PC-9 (cell line): ENCODE data around the gene OR2B2. TPM values are rescaled to one million over a fixed set of nuclear protein-coding genes. Genes with fewer than 3 reads are reported as not detected.
A peak's percentile ranks its signal among the peaks of the same experiment; 100 is the strongest.

Experiments
- BruUV-seq: library from RNA; stranded (reverse); fragments of 400-500 nt; replicated peaks from 2 replicates; lab custom pipeline; 2021; lab: Mats Ljungman, UMichigan
- CTCF ChIA-PET: fragments of 300-600 bp; sonication (Branson Sonifier 250); formaldehyde crosslinking; loops from one replicate; lab custom pipeline; 2022; ENCODE audit warnings: antibody characterized with exemption; lab: Charles Lee
- POLR2A ChIA-PET: fragments of 300-600 bp; sonication (Branson Sonifier 250); formaldehyde crosslinking; loops from one replicate; lab custom pipeline; 2022; ENCODE audit warnings: antibody characterized with exemption; ENCODE audit not compliant: unreplicated experiment; lab: Charles Lee
- DNase-seq, 2 experiments: peaks; one replicate each; pipeline versions ENCODE4 v3.0.0 to v3.0.0-alpha.2; 2015 to 2022; ENCODE audit warnings: mixed read lengths in 1 of 2
- H2AFZ ChIP-seq: fragments of 200-600 bp; sonication (generic); 2 replicates; pipeline ENCODE4 v1.8.1; 2017; ENCODE audit warnings: antibody characterized with exemption
- H3F3A ChIP-seq: fragments of 200-600 bp; sonication (generic); 2 replicates; pipeline ENCODE4 v1.8.1; 2017; ENCODE audit warnings: antibody characterized with exemption, mild to moderate bottlenecking, low read depth; ENCODE audit not compliant: insufficient read depth
- H3K27ac ChIP-seq: fragments of 200-600 bp; sonication (generic); 2 replicates; pipeline ENCODE4 v1.6.1; 2016; ENCODE audit warnings: mixed run types
- H3K27me3 ChIP-seq: fragments of 200-600 bp; sonication (generic); 2 replicates; pipeline ENCODE4 v1.6.1; 2016; ENCODE audit warnings: low read depth, mixed run types; ENCODE audit not compliant: insufficient read depth
- H3K36me3 ChIP-seq: fragments of 200-600 bp; sonication (generic); 2 replicates; pipeline ENCODE4 v1.6.1; 2016; ENCODE audit warnings: low read depth, mixed run types
- H3K4me1 ChIP-seq: fragments of 200-600 bp; sonication (generic); replicated peaks from 2 replicates; pipeline ENCODE4 v1.6.1; 2016; ENCODE audit warnings: mixed run types; ENCODE audit not compliant: insufficient read depth
- H3K4me2 ChIP-seq: fragments of 200-600 bp; sonication (generic); 2 replicates; pipeline ENCODE4 v1.6.1; 2017; ENCODE audit warnings: mixed run types
- H3K4me3 ChIP-seq: fragments of 200-600 bp; sonication (generic); 2 replicates; pipeline ENCODE4 v1.6.1; 2016; ENCODE audit warnings: mixed run types
- H3K79me2 ChIP-seq: fragments of 200-600 bp; sonication (generic); 2 replicates; pipeline ENCODE4 v1.6.1; 2017; ENCODE audit warnings: low read depth, mixed run types
- H3K9me2 ChIP-seq: fragments of 200-600 bp; sonication (generic); 2 replicates; pipeline ENCODE4 v1.8.1; 2017; ENCODE audit warnings: mild to moderate bottlenecking; ENCODE audit not compliant: insufficient read depth
- H3K9me3 ChIP-seq: fragments of 200-600 bp; sonication (generic); 2 replicates; pipeline ENCODE4 v1.8.1; 2016; ENCODE audit warnings: low read depth; ENCODE audit not compliant: insufficient read depth
- H4K20me1 ChIP-seq: fragments of 200-600 bp; sonication (generic); 2 replicates; pipeline ENCODE4 v1.8.1; 2017; ENCODE audit not compliant: insufficient read depth
- EZH2 ChIP-seq: fragments of 200-600 bp; sonication (generic); IDR thresholded peaks from 2 replicates; pipeline ENCODE4 v1.8.0; 2017; ENCODE audit warnings: antibody characterized with exemption, low read depth
- intact Hi-C: fragments of 100-400 bp; cut with micrococcal nuclease; formaldehyde crosslinking; loops from one replicate; pipeline ENCODE4 v1.10.0; 2022; ENCODE audit not compliant: unreplicated experiment
- total RNA-seq: library from RNA; stranded (reverse); gene quantifications from 2 replicates; pipeline ENCODE4 v1.2.3, GENCODE V29; 2021
- TF ChIP-seq, protein P1 (sequence below): fragments of 200-600 bp; sonication (generic); conservative IDR thresholded peaks from 2 replicates; pipeline ENCODE4 v1.6.1; 2017; ENCODE audit warnings: mixed run types, antibody characterized with exemption, mild to moderate bottlenecking, moderate library complexity

Gene OR2B2
- total RNA-seq, 1 experiment from 2014 or later: not detected

DNA sequence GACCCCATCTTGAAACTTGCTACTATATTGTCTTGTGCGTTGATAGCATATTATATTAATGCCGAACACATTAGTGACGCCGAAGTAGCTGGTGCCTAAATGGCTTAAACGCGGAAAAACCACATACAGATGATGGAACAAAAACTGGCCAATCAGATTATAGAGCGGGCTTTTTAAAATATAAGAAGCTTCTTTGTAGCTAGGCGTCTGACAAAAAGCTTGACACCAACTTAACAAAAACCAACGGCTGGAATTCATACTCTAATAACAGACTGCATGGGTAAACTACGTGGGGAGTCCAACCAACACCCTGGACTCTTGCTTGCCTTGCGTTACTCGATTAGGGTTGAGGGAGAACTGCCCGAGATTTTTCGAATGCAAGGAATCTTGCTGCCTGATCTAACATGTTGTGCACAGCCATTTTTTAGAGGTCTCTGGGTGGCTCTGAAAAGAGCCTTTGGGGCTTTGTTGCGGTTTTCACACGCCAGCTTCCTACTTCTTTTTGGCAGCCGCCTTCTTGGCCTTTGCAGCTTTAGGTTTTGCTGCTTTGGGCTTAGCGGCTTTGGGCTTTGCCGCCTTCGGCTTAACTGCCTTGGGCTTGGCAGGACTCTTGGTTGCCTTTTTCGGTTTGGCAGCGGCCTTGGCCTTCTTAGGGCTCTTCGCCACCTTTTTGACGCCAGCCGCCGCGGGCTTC lies 45.7 kb downstream of the OR2B2 start:
- peak overlapping the region; percentile 69 for H3K4me2 ChIP-seq
- TF ChIP-seq, protein P1, sequence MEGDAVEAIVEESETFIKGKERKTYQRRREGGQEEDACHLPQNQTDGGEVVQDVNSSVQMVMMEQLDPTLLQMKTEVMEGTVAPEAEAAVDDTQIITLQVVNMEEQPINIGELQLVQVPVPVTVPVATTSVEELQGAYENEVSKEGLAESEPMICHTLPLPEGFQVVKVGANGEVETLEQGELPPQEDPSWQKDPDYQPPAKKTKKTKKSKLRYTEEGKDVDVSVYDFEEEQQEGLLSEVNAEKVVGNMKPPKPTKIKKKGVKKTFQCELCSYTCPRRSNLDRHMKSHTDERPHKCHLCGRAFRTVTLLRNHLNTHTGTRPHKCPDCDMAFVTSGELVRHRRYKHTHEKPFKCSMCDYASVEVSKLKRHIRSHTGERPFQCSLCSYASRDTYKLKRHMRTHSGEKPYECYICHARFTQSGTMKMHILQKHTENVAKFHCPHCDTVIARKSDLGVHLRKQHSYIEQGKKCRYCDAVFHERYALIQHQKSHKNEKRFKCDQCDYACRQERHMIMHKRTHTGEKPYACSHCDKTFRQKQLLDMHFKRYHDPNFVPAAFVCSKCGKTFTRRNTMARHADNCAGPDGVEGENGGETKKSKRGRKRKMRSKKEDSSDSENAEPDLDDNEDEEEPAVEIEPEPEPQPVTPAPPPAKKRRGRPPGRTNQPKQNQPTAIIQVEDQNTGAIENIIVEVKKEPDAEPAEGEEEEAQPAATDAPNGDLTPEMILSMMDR: no peak
- TF ChIP-seq EZH2: no peak
- H3F3A ChIP-seq: peaks cover 19% of the 10 kb centered on the region
- intact Hi-C loops: no loop called here
- H3K36me3 ChIP-seq: no peaks in the 10 kb centered on the region
- peak overlapping the region; percentile 55; the same call in 1 of the 2 replicates for H3K4me3 ChIP-seq
- H3K4me1 ChIP-seq: no peaks in the 10 kb centered on the region
- H3K9me2 ChIP-seq: no peaks in the 10 kb centered on the region; the same call in 1 of the 2 replicates
- H3K27me3 ChIP-seq: no peaks in the 10 kb centered on the region
- H4K20me1 ChIP-seq: no peaks in the 10 kb centered on the region
- no TSS peak for BruUV-seq
- CTCF ChIA-PET: interaction anchor here (0.6 kb wide), 2 partner anchors 30 to 274 kb away, joined by 3 to 4 read pairs; no protein-coding TSS in a partner anchor
- peak; percentile 25 to 49 for DNase-seq
- 0 out of 2 replicates have a peak overlapping the region, but pooled peaks have one; percentile 76 for H2AFZ ChIP-seq
- 0 out of 2 replicates have a peak overlapping the region, but pooled peaks have one; percentile 49 for H3K27ac ChIP-seq
- H3K9me3 ChIP-seq: no peaks in the 10 kb centered on the region
- POLR2A ChIA-PET: interaction anchor here (0.6 to 2.3 kb wide), 11 partner anchors 24 to 1845 kb away, joined by 3 to 32 read pairs (median 4); a partner anchor contains a TSS
- H3K79me2 ChIP-seq: no peaks in the 10 kb centered on the region

GRCh38 chr6:27865850-27866356 lies 46.3 kb downstream of the OR2B2 start:
- Histone ChIP-seq H3K4me3 (peak overlapping the region; percentile 55), H3K4me1 (no peaks in the 10 kb centered on the region), H3K27me3 (no peaks in the 10 kb centered on the region), H3K9me3 (no peaks in the 10 kb centered on the region), H2AFZ (peak overlapping the region; percentile 79; the same call in 1 of the 2 replicates), H3F3A (peaks cover 13% of the 10 kb centered on the region), H4K20me1 (no peaks in the 10 kb centered on the region), H3K79me2 (no peaks in the 10 kb centered on the region), H3K27ac (no peak overlapping the region), H3K4me2 (peak overlapping the region; percentile 69), H3K36me3 (no peaks in the 10 kb centered on the region), H3K9me2 (no peaks in the 10 kb centered on the region; the same call in 1 of the 2 replicates)
- TF ChIP-seq EZH2: no peak
- TF ChIP-seq, protein P1: no peak
- POLR2A ChIA-PET: interaction anchor here (0.6 to 2.3 kb wide), 14 partner anchors 21 to 1844 kb away, joined by 3 to 32 read pairs (median 5); a partner anchor contains a TSS
- BruUV-seq: no TSS peak
- CTCF ChIA-PET: interaction anchor here (0.6 kb wide), 1 partner anchor 31 kb away, joined by 3 read pairs; no protein-coding TSS in a partner anchor
- DNase-seq: no peak
- intact Hi-C loops: loop anchor here (2.0 kb wide), 1 partner anchor 27 kb away; a partner anchor contains a TSS
